Keratinocyte (primary cell): ENCODE results near the gene CLNK. TPM values are rescaled to one million over a fixed set of nuclear protein-coding genes. Genes with fewer than 3 reads are reported as not detected.

Experiments used
- DNase-seq: peaks from one replicate; pipeline ENCODE4 v3.0.0-alpha.2; 2011; ENCODE audit warnings: low read depth, missing footprints, low spot score
- FAIRE-seq: peaks from 2 replicates; lab custom pipeline; 2011; peaks lifted over from hg19 to GRCh38; lab: Jason Lieb, UNC
- H2AFZ ChIP-seq: 2 replicates; pipeline ENCODE4 v1.6.0; 2012; ENCODE audit warnings: low read length, control low read depth, inconsistent platforms; ENCODE audit not compliant: control insufficient read depth
- H3K27ac ChIP-seq: 2 replicates; pipeline ENCODE4 v1.5.1; 2011; ENCODE audit warnings: low read length; ENCODE audit not compliant: control insufficient read depth, insufficient read depth
- H3K27me3 ChIP-seq: 3 replicates; pipeline ENCODE4 v1.6.0; 2011; ENCODE audit warnings: low read length; ENCODE audit not compliant: control insufficient read depth, insufficient read depth; ENCODE audit errors: extremely low read depth
- H3K36me3 ChIP-seq, 2 experiments: 2 replicates in 1 of 2; 3 replicates in 1 of 2; pipeline ENCODE4 v1.5.1; 2011; ENCODE audit warnings: low read length in 2 of 2, mild to moderate bottlenecking in 1 of 2; ENCODE audit not compliant: control insufficient read depth in 2 of 2, insufficient read depth in 2 of 2; ENCODE audit errors: extremely low read depth in 1 of 2
- H3K4me1 ChIP-seq: 3 replicates; pipeline ENCODE4 v1.5.1; 2011; ENCODE audit warnings: low read length; ENCODE audit not compliant: control insufficient read depth, insufficient read depth; ENCODE audit errors: extremely low read depth
- H3K4me2 ChIP-seq: 3 replicates; pipeline ENCODE4 v1.6.0; 2011; ENCODE audit warnings: low read depth, low read length; ENCODE audit not compliant: control insufficient read depth, insufficient read depth; ENCODE audit errors: extremely low read depth
- H3K4me3 ChIP-seq, 3 experiments: fragments of 200-600 bp in 1 of 3; sonication (generic) in 1 of 3; 2 replicates in 2 of 3; 3 replicates in 1 of 3; pipeline ENCODE4 v1.5.1; 2011 to 2016; ENCODE audit warnings: low read length in 3 of 3, mild to moderate bottlenecking in 3 of 3, control low read depth in 2 of 3, inconsistent platforms in 1 of 3, low read depth in 1 of 3, mixed read lengths in 1 of 3, mixed run types in 1 of 3, moderate library complexity in 1 of 3; ENCODE audit not compliant: control insufficient read depth in 2 of 3, insufficient read depth in 2 of 3; ENCODE audit errors: extremely low read depth in 1 of 3
- H3K79me2 ChIP-seq: 2 replicates; pipeline ENCODE4 v1.6.0; 2012; ENCODE audit warnings: low read length; ENCODE audit not compliant: control insufficient read depth, insufficient read depth
- H3K9ac ChIP-seq: 3 replicates; pipeline ENCODE4 v1.6.0; 2011; ENCODE audit warnings: low read length; ENCODE audit not compliant: control insufficient read depth, insufficient read depth; ENCODE audit errors: extremely low read depth
- H3K9me1 ChIP-seq: 3 replicates; pipeline ENCODE4 v1.6.0; 2011; ENCODE audit warnings: low read length; ENCODE audit not compliant: control insufficient read depth, insufficient read depth; ENCODE audit errors: extremely low read depth
- H3K9me3 ChIP-seq: 2 replicates; pipeline ENCODE4 v1.5.1; 2012; ENCODE audit warnings: low read depth, low read length; ENCODE audit not compliant: control insufficient read depth
- H4K20me1 ChIP-seq: 3 replicates; pipeline ENCODE4 v1.6.0; 2011; ENCODE audit warnings: low read length; ENCODE audit not compliant: control insufficient read depth, insufficient read depth; ENCODE audit errors: extremely low read depth
- EZH2 ChIP-seq: IDR thresholded peaks from one replicate; pipeline ENCODE4 v1.6.1; 2012; ENCODE audit warnings: inconsistent platforms, mild to moderate bottlenecking, low read length, moderate library complexity
- dilution Hi-C: fragments of 300-500 bp; cut with MboI; formaldehyde crosslinking; loops from one replicate; pipeline ENCODE4 v1.7.0; 2020; ENCODE audit warnings: low sequenced_read_pairs; ENCODE audit not compliant: extremely low pct_ligation_motif_present
- polyA plus RNA-seq, 5 experiments: library from polyadenylated mRNA; depleted of rRNA in 3 of 5; stranded (reverse) in 3 of 5; stranded (forward) in 1 of 5; unstranded in 1 of 5; fragments of >200 nt; gene quantifications; 1 replicate in 1 of 5; 2 replicates in 3 of 5; 3 replicates in 1 of 5; pipeline versions ENCODE4 v1.2.1 to v1.2.3, GENCODE V29; 2011 to 2012; ENCODE audit warnings: missing spikeins in 2 of 5, low read depth in 1 of 5, low replicate concordance in 1 of 5
- TF ChIP-seq, protein P1 (sequence below), 3 experiments: IDR thresholded peaks in 1 of 3; conservative IDR thresholded peaks in 1 of 3; optimal IDR thresholded peaks in 1 of 3; 2 replicates in 2 of 3; 3 replicates in 1 of 3; pipeline versions ENCODE3 to v1.5.1; 2011; ENCODE audit warnings: low read length in 3 of 3, mild to moderate bottlenecking in 3 of 3, moderate library complexity in 2 of 3, control low read depth in 1 of 3, inconsistent platforms in 1 of 3; ENCODE audit not compliant: insufficient read depth in 2 of 3; ENCODE audit errors: extremely low read depth in 1 of 3

CLNK gene
- polyA plus RNA-seq, 1 donor (not counting 4 experiments of a cell fraction or from before 2014, with no cell fraction given), result not detected

DNA sequence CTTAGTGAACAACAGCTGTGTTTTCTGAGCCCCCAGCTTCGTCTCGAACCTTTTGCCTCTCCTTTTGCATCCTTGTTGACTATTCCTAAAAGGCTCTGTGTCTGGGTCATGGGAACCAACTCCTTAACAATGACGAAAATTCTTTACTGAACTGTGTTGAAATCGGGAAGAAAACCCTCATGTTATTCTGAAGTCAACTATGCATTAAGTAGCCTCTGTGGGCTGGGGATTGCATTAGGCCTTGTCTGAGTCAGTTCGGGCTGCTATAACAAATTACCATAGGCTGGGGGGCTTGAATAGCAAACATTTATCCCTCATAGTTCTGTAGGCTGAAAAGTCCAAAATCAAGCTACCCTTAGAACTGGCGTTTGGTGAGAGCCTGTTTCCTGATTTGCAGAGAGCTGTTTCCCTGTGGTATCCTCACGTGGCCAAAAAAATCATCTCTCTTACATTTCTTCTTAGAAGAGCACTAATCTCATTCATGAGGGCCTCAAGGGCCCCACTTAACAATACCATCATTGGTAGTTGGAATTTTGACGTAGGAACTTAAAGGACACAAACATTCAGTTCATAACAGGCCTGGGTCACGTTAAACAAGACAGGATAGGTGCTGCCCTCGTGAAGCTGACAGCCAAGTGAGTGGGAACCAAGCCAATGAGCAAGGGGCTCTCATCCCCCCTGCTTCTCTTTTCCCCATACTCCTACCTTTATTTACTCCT is 75.9 kb downstream of the CLNK start:
- DNase-seq (no peak), FAIRE-seq (no peak)
- Histone ChIP-seq H3K9me3 (peaks cover 8% of the 10 kb centered on the region), H3K9ac (no peak overlapping the region), H3K79me2 (no peaks in the 10 kb centered on the region), H3K4me2 (no peak overlapping the region), H3K4me3 (no peak overlapping the region), H3K9me1 (no peaks in the 10 kb centered on the region), H3K4me1 (peaks cover 9% of the 10 kb centered on the region), H2AFZ (no peak overlapping the region), H4K20me1 (no peaks in the 10 kb centered on the region), H3K27ac (no peak overlapping the region), H3K27me3 (no peaks in the 10 kb centered on the region), H3K36me3 (no peaks in the 10 kb centered on the region)
- dilution Hi-C loops, result no loop called here
- TF ChIP-seq EZH2, result no peak
- TF ChIP-seq, protein P1, sequence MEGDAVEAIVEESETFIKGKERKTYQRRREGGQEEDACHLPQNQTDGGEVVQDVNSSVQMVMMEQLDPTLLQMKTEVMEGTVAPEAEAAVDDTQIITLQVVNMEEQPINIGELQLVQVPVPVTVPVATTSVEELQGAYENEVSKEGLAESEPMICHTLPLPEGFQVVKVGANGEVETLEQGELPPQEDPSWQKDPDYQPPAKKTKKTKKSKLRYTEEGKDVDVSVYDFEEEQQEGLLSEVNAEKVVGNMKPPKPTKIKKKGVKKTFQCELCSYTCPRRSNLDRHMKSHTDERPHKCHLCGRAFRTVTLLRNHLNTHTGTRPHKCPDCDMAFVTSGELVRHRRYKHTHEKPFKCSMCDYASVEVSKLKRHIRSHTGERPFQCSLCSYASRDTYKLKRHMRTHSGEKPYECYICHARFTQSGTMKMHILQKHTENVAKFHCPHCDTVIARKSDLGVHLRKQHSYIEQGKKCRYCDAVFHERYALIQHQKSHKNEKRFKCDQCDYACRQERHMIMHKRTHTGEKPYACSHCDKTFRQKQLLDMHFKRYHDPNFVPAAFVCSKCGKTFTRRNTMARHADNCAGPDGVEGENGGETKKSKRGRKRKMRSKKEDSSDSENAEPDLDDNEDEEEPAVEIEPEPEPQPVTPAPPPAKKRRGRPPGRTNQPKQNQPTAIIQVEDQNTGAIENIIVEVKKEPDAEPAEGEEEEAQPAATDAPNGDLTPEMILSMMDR (optimal IDR thresholded peaks at IDR 0.05 in 1 of 3, IDR thresholded peaks at IDR 0.05 in 1 of 3, conservative IDR thresholded peaks at IDR 0.05 in 1 of 3; ENCODE audit: extremely low read depth in 1 of 3, insufficient read depth in 2 of 3, low read length in 3 of 3), result no peak

DNA sequence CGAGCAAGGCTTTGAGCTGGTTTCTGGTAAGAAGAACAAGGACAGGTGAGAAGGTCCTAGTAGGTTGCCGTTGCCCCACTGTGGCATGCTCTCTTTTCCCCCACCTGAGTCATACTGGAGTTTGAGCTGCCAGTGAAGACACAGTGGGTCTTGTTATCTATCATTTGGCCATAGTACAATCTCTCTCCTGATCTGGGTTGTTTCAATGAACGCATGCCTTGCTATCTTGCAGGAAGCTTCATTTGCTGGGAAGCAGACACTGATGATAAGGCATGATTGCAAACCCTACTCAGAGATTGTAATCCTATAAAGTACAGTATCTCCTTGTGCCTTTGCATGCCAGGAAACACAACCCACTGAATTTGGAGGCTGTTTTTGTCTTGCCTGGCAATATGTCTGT is 77.4 kb downstream of the CLNK start:
- no peak for FAIRE-seq
- dilution Hi-C loops, result no loop called here
- Histone ChIP-seq H2AFZ (no peak overlapping the region), H3K27me3 (no peaks in the 10 kb centered on the region), H3K4me3 (no peak overlapping the region), H3K27ac (no peak overlapping the region), H3K79me2 (no peaks in the 10 kb centered on the region), H3K9ac (no peak overlapping the region), H3K9me1 (no peaks in the 10 kb centered on the region), H3K36me3 (no peaks in the 10 kb centered on the region), H3K9me3 (peaks cover 8% of the 10 kb centered on the region), H4K20me1 (no peaks in the 10 kb centered on the region), H3K4me1 (peaks cover 9% of the 10 kb centered on the region), H3K4me2 (no peak overlapping the region)
- TF ChIP-seq, protein P1 (optimal IDR thresholded peaks at IDR 0.05 in 1 of 3, IDR thresholded peaks at IDR 0.05 in 1 of 3, conservative IDR thresholded peaks at IDR 0.05 in 1 of 3; ENCODE audit: extremely low read depth in 1 of 3, insufficient read depth in 2 of 3, low read length in 3 of 3), result no peak
- TF ChIP-seq EZH2, result no peak
- no peak for DNase-seq
